GM10248 (cell line): Measurements from ENCODE around the gene TSPAN2.
A peak's percentile ranks its signal among the peaks of the same experiment; 100 is the strongest.

ENCODE experiments used
- CTCF ChIA-PET: fragments of 300-600 bp; sonication (Branson Sonifier 250); formaldehyde crosslinking; extraction: SDS; loops from one replicate; lab custom pipeline; 2021; ENCODE audit warnings: antibody characterized with exemption; lab: Yijun Ruan, JAX
- POLR2A ChIA-PET: fragments of 350-650 bp; sonication (Branson Sonifier 250); formaldehyde crosslinking; extraction: SDS; loops from one replicate; lab custom pipeline; 2020; ENCODE audit warnings: antibody characterized with exemption; lab: Yijun Ruan, JAX
- DNase-seq: peaks from one replicate; pipeline ENCODE4 v3.0.0; 2012; ENCODE audit errors: extremely low spot score
- TF ChIP-seq, protein P1 (sequence below): IDR thresholded peaks from 2 replicates; pipeline ENCODE4 v1.5.1; 2012; ENCODE audit warnings: mild to moderate bottlenecking, low read depth; ENCODE audit errors: extremely low read depth, missing control alignments, control extremely low read depth

TSPAN2 gene

GRCh38 chr1:115089420-115090185, at the start of gene TSPAN2:
Gene TSPAN2 (minus strand): TSS chr1:115089503. CDS start chr1:115089432, 71 bp downstream.
- ChIA-PET CTCF (interaction anchor here (0.9 to 1.5 kb wide), 2 partner anchors 23 to 37 kb away, joined by 3 read pairs; no protein-coding TSS in a partner anchor), POLR2A (no interaction called here)
- TF ChIP-seq, protein P1, sequence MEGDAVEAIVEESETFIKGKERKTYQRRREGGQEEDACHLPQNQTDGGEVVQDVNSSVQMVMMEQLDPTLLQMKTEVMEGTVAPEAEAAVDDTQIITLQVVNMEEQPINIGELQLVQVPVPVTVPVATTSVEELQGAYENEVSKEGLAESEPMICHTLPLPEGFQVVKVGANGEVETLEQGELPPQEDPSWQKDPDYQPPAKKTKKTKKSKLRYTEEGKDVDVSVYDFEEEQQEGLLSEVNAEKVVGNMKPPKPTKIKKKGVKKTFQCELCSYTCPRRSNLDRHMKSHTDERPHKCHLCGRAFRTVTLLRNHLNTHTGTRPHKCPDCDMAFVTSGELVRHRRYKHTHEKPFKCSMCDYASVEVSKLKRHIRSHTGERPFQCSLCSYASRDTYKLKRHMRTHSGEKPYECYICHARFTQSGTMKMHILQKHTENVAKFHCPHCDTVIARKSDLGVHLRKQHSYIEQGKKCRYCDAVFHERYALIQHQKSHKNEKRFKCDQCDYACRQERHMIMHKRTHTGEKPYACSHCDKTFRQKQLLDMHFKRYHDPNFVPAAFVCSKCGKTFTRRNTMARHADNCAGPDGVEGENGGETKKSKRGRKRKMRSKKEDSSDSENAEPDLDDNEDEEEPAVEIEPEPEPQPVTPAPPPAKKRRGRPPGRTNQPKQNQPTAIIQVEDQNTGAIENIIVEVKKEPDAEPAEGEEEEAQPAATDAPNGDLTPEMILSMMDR = no peak
- no peak for DNase-seq

- DNase-seq = peak; percentile 79
- ChIA-PET CTCF (interaction anchor here (0.9 to 8.4 kb wide), 8 partner anchors 12 to 632 kb away, joined by 3 to 124 read pairs (median 4); no protein-coding TSS in a partner anchor), POLR2A (no interaction called here)
- TF ChIP-seq, protein P1 = peak; percentile 90
Observed at GRCh38 chr1:115138973-115139372, 49.7 kb upstream of the TSPAN2 start.

DNA sequence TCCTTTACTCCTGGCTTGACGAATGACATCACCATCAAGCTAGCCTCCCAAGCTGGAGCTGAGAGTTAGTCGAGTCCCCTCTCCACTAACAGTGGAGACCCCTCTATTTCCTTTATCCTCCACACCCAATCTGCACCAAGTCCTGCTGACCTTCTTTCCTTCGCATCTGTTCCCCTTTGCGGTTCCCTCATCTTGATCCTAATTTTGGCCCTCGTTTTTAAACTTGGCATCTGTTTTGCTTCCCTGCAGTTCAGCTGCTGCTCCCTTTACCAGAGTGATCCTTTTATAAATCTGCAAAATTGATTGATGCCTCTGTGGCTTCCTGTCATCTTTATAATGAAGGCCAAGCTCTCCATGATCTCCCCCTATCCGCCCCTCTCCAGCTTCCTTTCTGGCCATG, 49.0 kb upstream of the TSPAN2 start:
- CTCF ChIA-PET = interaction anchor here (0.7 to 8.4 kb wide), 18 partner anchors 9 to 633 kb away, joined by 3 to 124 read pairs (median 4); no protein-coding TSS in a partner anchor
- DNase-seq = no peak
- TF ChIP-seq, protein P1 = no peak
- POLR2A ChIA-PET = no interaction called here

GRCh38 chr1:115137191-115137590, 47.9 kb upstream of the TSPAN2 start:
- ChIA-PET POLR2A (interaction anchor here (0.7 kb wide), 1 partner anchor 153 kb away, joined by 3 read pairs; no protein-coding TSS in a partner anchor), CTCF (interaction anchor here (0.8 to 8.4 kb wide), 14 partner anchors 10 to 634 kb away, joined by 3 to 124 read pairs (median 4); no protein-coding TSS in a partner anchor)
- TF ChIP-seq, protein P1 = no peak
- no peak for DNase-seq

DNA sequence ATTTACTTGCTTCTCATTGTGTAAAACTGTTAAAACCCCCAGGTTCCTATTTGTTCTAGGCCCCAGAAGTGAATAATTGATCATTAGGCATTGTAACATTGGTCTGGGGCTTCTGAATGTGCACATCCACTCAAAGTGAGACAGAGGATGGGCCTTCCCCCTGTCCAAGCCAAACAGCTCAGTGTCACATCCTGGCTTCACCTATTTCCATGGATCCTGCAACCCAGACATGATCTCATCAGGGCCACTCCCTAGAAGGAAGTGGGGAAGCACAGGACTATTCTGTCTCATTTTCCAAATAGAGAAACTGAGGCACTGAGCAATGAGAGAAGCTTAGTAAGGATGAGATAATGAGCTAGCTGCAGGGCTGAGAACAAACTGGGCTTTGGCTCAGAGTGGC, 47.4 kb upstream of the TSPAN2 start:
- CTCF ChIA-PET = interaction anchor here (1.0 to 8.4 kb wide), 6 partner anchors 10 to 628 kb away, joined by 3 to 124 read pairs (median 31); no protein-coding TSS in a partner anchor
- DNase-seq = no peak
- TF ChIP-seq, protein P1 = no peak
- POLR2A ChIA-PET = no interaction called here

DNA sequence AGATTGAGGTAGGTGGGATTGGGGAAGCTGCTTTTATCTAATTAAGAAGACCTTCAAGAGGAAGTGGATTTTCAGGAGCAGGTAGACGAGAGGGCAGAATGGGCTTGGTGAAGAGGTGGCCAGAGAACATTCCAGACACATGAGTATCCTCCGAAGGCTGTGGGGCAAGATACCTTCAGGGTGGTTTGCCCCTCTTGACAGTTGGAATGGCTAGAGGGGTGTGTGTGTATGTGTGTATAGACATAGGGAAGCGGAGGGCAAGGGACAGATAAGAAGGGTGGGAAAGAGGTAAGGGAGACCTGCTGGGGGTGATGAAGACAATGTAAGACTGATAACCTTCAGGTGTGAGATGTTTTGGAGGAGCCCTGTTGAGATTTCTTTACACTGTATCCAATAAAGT, 46.8 kb upstream of the TSPAN2 start:
- CTCF ChIA-PET = interaction anchor here (0.8 to 8.4 kb wide), 5 partner anchors 9 to 571 kb away, joined by 3 to 124 read pairs (median 45); no protein-coding TSS in a partner anchor
- POLR2A ChIA-PET = no interaction called here
- DNase-seq = no peak
- TF ChIP-seq, protein P1 = no peak
